Skeletal muscle tissue (tissue), 4 donors: ENCODE data around the gene OR52D1. TPM values are rescaled to one million over a fixed set of nuclear protein-coding genes. Genes with fewer than 3 reads are reported as not detected.

Experiments
- H3K27ac ChIP-seq: one replicate; pipeline ENCODE4 v1.7.0; 2013; ENCODE audit warnings: mild to moderate bottlenecking, low read depth, low read length, inconsistent platforms
- H3K27me3 ChIP-seq, 3 donors: one replicate each; pipeline ENCODE4 v1.7.0; 2013; ENCODE audit warnings: low read length in 3 of 3; ENCODE audit not compliant: control insufficient read depth in 3 of 3, insufficient read depth in 3 of 3
- H3K36me3 ChIP-seq, 3 donors: one replicate each; pipeline ENCODE4 v1.7.0; 2013; ENCODE audit warnings: low read length in 3 of 3; ENCODE audit not compliant: control insufficient read depth in 3 of 3, insufficient read depth in 3 of 3
- H3K4me1 ChIP-seq, 3 donors: one replicate each; pipeline ENCODE4 v1.7.0; 2013; ENCODE audit warnings: low read length in 3 of 3, mild to moderate bottlenecking in 3 of 3; ENCODE audit not compliant: control insufficient read depth in 3 of 3, insufficient read depth in 3 of 3
- H3K4me3 ChIP-seq, 3 donors: one replicate each; pipeline ENCODE4 v1.7.0; 2013; ENCODE audit warnings: low read length in 3 of 3
- H3K9ac ChIP-seq, 3 donors: one replicate each; pipeline ENCODE4 v1.7.0; 2013; ENCODE audit warnings: low read length in 3 of 3, mild to moderate bottlenecking in 3 of 3, moderate library complexity in 2 of 3, low read depth in 1 of 3
- H3K9me3 ChIP-seq, 3 donors: one replicate each; pipeline ENCODE4 v1.7.0; 2013; ENCODE audit warnings: low read length in 3 of 3; ENCODE audit not compliant: control insufficient read depth in 3 of 3
- total RNA-seq: library from RNA; depleted of rRNA; stranded (reverse); fragments of >200 nt; gene quantifications from one replicate; pipeline ENCODE4 v1.2.3, GENCODE V29; 2014
- donor health status: Osteomylitis.

OR52D1 gene
- total RNA-seq, 1 donor from 2014 or later = not detected

GRCh38 chr11:5534046-5534445, 45.6 kb downstream of the OR52D1 start:
- Histone ChIP-seq H3K9me3 (no peaks in the 10 kb centered on the region), H3K36me3 (no peaks in the 10 kb centered on the region), H3K27me3 (no peaks in the 10 kb centered on the region), H3K27ac (no peak overlapping the region), H3K4me3 (no peak overlapping the region), H3K4me1 (no peaks in the 10 kb centered on the region), H3K9ac (no peak overlapping the region)

GRCh38 chr11:5536482-5536881, 48.0 kb downstream of the OR52D1 start:
- Histone ChIP-seq H3K9ac (no peak overlapping the region), H3K36me3 (no peaks in the 10 kb centered on the region), H3K4me1 (no peaks in the 10 kb centered on the region), H3K4me3 (no peak overlapping the region), H3K9me3 (no peaks in the 10 kb centered on the region), H3K27me3 (no peaks in the 10 kb centered on the region), H3K27ac (no peak overlapping the region)

Other genes starting within 250 kb of the OR52D1 start
- gene HBG1, start 238.8 kb upstream of the OR52D1 start, total RNA-seq = 24.5 TPM
- gene HBG2, start 233.9 kb upstream of the OR52D1 start, total RNA-seq = 17,934 TPM
- 84.0 TPM for gene HBE1, start 218.7 kb upstream of the OR52D1 start, total RNA-seq
- 0.52 TPM for gene OR51B4, start 186.7 kb upstream of the OR52D1 start, total RNA-seq
- gene OR51B2, start 164.4 kb upstream of the OR52D1 start, total RNA-seq = not detected
- gene OR51B5, start 145.2 kb upstream of the OR52D1 start, total RNA-seq = 0.52 TPM
- not detected for gene OR51B6, start 137.2 kb upstream of the OR52D1 start, total RNA-seq
- not detected for gene OR51M1, start 104.9 kb upstream of the OR52D1 start, total RNA-seq
- not detected for gene OR51Q1, start 66.6 kb upstream of the OR52D1 start, total RNA-seq
- gene OR51I1, start 47.2 kb upstream of the OR52D1 start, total RNA-seq = 0.52 TPM
- gene OR51I2, start 39.4 kb upstream of the OR52D1 start, total RNA-seq = not detected
- gene UBQLN3, start 21.3 kb downstream of the OR52D1 start, total RNA-seq = 0.52 TPM
- under 0.01 TPM for gene UBQLNL, start 28.0 kb downstream of the OR52D1 start, total RNA-seq
- gene OR52H1, start 59.9 kb downstream of the OR52D1 start, total RNA-seq = 0.52 TPM
- not detected for gene OR52B6, start 92.2 kb downstream of the OR52D1 start, total RNA-seq
- gene TRIM6, start 108.0 kb downstream of the OR52D1 start, total RNA-seq = 1.6 TPM
- 6.8 TPM for gene TRIM34, start 136.3 kb downstream of the OR52D1 start, total RNA-seq
- gene TRIM5, start 196.4 kb downstream of the OR52D1 start, total RNA-seq = 12.5 TPM
- 13.0 TPM for gene TRIM22, start 201.1 kb downstream of the OR52D1 start, total RNA-seq
- gene OR56B1, start 247.8 kb downstream of the OR52D1 start, total RNA-seq = not detected